Measurements from ENCODE around the gene RNU2-1. TPM values are rescaled to one million over a fixed set of nuclear protein-coding genes. Genes with fewer than 3 reads are reported as not detected.
A peak's percentile ranks its signal among the peaks of the same experiment; 100 is the strongest.
"Not testable (repeated sequence)": the region's sequence is repeated elsewhere in the genome, so short reads cannot be mapped to it uniquely, and the experiment has no call there.

The RNU2-1 gene
- total and polyA plus RNA-seq, 4 donors: 5,157 TPM; not detected in 3

- not testable (repeated sequence) for H3K9ac ChIP-seq (ENCODE audit: insufficient read depth in 1 of 2, low read length in 2 of 2); H3K4me1 ChIP-seq (ENCODE audit: control insufficient read depth in 5 of 5, insufficient read depth in 5 of 5, low read length in 5 of 5); H3K9me3 ChIP-seq (ENCODE audit: control insufficient read depth in 4 of 4, insufficient read depth in 3 of 4, low read length in 3 of 4); ATAC-seq (ENCODE audit: insufficient read depth, low FRiP score); H3K27ac ChIP-seq (ENCODE audit: low read depth in 1 of 2, low read length in 1 of 2); H3K4me3 ChIP-seq; H3K36me3 ChIP-seq (ENCODE audit: control insufficient read depth in 4 of 4, insufficient read depth in 4 of 4, low read length in 4 of 4); H3K27me3 ChIP-seq (ENCODE audit: control insufficient read depth in 3 of 3, insufficient read depth in 3 of 3, low read length in 2 of 3); DNase-seq
- WGBS, 2 donors: no CpG with 5 or more reads among the region's 15 CpGs
Measured at GRCh38 chr17:43233263-43233662, 514 bp downstream of the RNU2-1 start.

DNA sequence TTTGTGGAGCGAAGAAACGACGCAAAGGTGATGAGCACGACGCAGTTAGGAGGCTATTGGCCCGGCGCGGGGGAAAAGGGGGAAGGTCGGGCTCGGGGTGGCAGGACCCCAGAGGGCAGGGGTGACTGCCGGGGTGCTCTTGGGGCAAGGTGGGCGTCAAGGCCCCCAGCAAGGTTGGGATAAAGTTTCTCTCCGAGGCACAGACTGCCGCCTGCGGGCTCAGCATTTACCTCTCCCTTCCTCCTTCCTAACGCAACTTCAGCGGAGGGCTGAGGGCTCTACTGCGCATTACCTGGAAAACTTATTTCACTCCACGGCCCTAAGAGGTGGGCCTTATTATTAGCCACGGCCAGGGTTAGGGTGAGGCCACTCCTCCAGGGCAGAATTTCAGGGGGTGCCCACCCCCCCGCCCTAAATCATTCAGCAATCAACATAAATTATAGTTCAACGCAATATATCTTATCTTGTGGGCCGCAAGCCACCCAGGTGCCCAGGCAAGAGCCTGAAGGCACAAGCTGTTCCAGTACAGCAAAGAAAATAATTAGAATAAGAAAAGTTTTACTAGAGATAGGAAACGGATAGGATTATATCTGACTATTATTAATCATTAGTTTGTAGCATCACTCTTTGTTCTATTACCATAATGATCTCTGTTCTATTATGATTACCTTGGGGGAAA is 1.6 kb downstream of the RNU2-1 start:
- DNase-seq; H3K27me3 ChIP-seq (ENCODE audit: control insufficient read depth in 3 of 3, insufficient read depth in 3 of 3, low read length in 2 of 3); H3K27ac ChIP-seq (ENCODE audit: low read depth in 1 of 2, low read length in 1 of 2); H3K9me3 ChIP-seq (ENCODE audit: control insufficient read depth in 4 of 4, insufficient read depth in 3 of 4, low read length in 3 of 4); H3K36me3 ChIP-seq (ENCODE audit: control insufficient read depth in 4 of 4, insufficient read depth in 4 of 4, low read length in 4 of 4); H3K4me3 ChIP-seq; ATAC-seq (ENCODE audit: insufficient read depth, low FRiP score); H3K4me1 ChIP-seq (ENCODE audit: control insufficient read depth in 5 of 5, insufficient read depth in 5 of 5, low read length in 5 of 5): not testable (repeated sequence)
- peak overlapping the region in 1 of 2 donors; percentile 82 for H3K9ac ChIP-seq (ENCODE audit: insufficient read depth in 1 of 2, low read length in 2 of 2)
- WGBS, 2 donors: 84 to 92% methylated on average over 11 to 16 of the region's 24 CpGs

DNA sequence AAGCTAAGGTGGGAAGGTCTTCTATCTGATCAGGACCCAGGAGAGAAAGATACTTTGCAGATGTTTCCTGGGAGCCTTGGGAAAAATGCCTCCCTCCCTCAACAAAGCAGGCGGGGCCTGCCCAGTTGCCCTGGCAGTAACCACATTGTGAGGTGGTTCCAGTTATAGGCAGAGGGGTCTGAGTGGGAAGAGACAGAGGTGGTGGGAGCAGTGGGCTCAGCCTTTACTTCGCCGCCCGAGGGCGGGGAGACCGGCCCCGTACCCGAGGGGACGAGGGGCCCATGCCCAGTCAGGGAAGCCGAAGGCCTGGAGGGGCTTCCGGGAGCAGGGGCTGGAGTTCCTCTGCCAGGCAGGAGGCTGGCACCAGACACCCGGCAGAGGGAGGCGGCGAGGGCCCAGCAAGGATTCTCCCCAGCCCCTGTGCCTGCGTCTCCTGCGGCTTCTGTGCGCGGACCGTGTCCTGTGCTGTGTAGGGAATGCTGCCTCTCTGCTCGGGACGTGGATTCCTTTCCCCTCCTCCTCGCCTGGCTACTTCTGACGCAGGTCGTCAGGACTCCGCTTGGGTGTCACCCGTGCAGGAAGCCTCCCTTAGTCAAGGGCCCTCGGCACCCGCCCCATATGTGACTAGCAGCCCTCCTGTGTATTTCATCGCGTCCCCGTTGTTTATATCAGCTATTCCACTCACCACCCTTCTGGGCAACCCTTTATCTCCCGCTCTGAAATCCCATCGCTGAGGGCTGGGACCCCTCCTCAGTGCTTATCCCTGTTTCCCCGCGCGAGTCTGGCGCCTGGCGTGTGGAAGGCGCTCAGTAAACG is 2.4 kb downstream of the RNU2-1 start:
- not testable (repeated sequence) for H3K27me3 ChIP-seq (ENCODE audit: control insufficient read depth in 3 of 3, insufficient read depth in 3 of 3, low read length in 2 of 3); H3K9me3 ChIP-seq (ENCODE audit: control insufficient read depth in 4 of 4, insufficient read depth in 3 of 4, low read length in 3 of 4); H3K4me3 ChIP-seq; ATAC-seq (ENCODE audit: insufficient read depth, low FRiP score); H3K27ac ChIP-seq (ENCODE audit: low read depth in 1 of 2, low read length in 1 of 2); H3K36me3 ChIP-seq (ENCODE audit: control insufficient read depth in 4 of 4, insufficient read depth in 4 of 4, low read length in 4 of 4); H3K4me1 ChIP-seq (ENCODE audit: control insufficient read depth in 5 of 5, insufficient read depth in 5 of 5, low read length in 5 of 5); DNase-seq
- 50 to 82% methylated on average over 15 to 18 of the region's 40 CpGs for WGBS, 2 donors
- H3K9ac ChIP-seq (ENCODE audit: insufficient read depth in 1 of 2, low read length in 2 of 2): peak overlapping the region in 1 of 2 donors; percentile 82

- not testable (repeated sequence) for H3K27me3 ChIP-seq (ENCODE audit: control insufficient read depth in 3 of 3, insufficient read depth in 3 of 3, low read length in 2 of 3); H3K4me1 ChIP-seq (ENCODE audit: control insufficient read depth in 5 of 5, insufficient read depth in 5 of 5, low read length in 5 of 5); H3K9ac ChIP-seq (ENCODE audit: insufficient read depth in 1 of 2, low read length in 2 of 2); H3K36me3 ChIP-seq (ENCODE audit: control insufficient read depth in 4 of 4, insufficient read depth in 4 of 4, low read length in 4 of 4); H3K9me3 ChIP-seq (ENCODE audit: control insufficient read depth in 4 of 4, insufficient read depth in 3 of 4, low read length in 3 of 4); H3K4me3 ChIP-seq; ATAC-seq (ENCODE audit: insufficient read depth, low FRiP score); DNase-seq; H3K27ac ChIP-seq (ENCODE audit: low read depth in 1 of 2, low read length in 1 of 2)
- no CpG with 5 or more reads among the region's 7 CpGs for WGBS, 2 donors
Measured at GRCh38 chr17:43228020-43228782, 5.6 kb downstream of the RNU2-1 start, which contains the start of gene CCDC200. Gene CCDC200, minus strand, starts transcription at chr17:43228623. Its CDS starts 69 bp downstream, at chr17:43228554.

- H3K4me3 ChIP-seq: no peak overlapping the region
- DNase-seq (no peak), ATAC-seq (ENCODE audit: insufficient read depth, low FRiP score) (no peak)
- H3K27ac ChIP-seq (ENCODE audit: low read depth in 1 of 2, low read length in 1 of 2): no peak overlapping the region
- H3K9ac ChIP-seq (ENCODE audit: insufficient read depth in 1 of 2, low read length in 2 of 2): no peak overlapping the region
- H3K4me1 ChIP-seq (ENCODE audit: control insufficient read depth in 5 of 5, insufficient read depth in 5 of 5, low read length in 5 of 5): no peaks in the 10 kb centered on the region
- no peaks in the 10 kb centered on the region for H3K9me3 ChIP-seq (ENCODE audit: control insufficient read depth in 4 of 4, insufficient read depth in 3 of 4, low read length in 3 of 4)
- H3K27me3 ChIP-seq (ENCODE audit: control insufficient read depth in 3 of 3, insufficient read depth in 3 of 3, low read length in 2 of 3): no peaks in the 10 kb centered on the region
- H3K36me3 ChIP-seq (ENCODE audit: control insufficient read depth in 4 of 4, insufficient read depth in 4 of 4, low read length in 4 of 4): peaks cover 0 to 4% (median 1%) of the 10 kb centered on the region in 4 donors
- WGBS, 2 donors: 94 to 97% methylated on average over 7 of the region's 7 CpGs
- no peak for TF ChIP-seq CTCF (IDR thresholded peaks at IDR 0.05; ENCODE audit: control extremely low read depth, extremely low read depth)
Measured at GRCh38 chr17:43226393-43226792, 7.4 kb downstream of the RNU2-1 start.
